GM21576 (cell line): ENCODE data around the gene FEM1B.

Source experiments
- ATAC-seq: cut with Tn5 transposase; IDR thresholded peaks from one replicate; pipeline ENCODE4 v1.9.1; 2021; ENCODE audit warnings: mild to moderate bottlenecking, moderate library complexity; ENCODE audit not compliant: unreplicated experiment

Gene FEM1B

GRCh38 chr15:68305420-68305871 lies 27.9 kb downstream of the FEM1B start:
- ATAC-seq, result no peak

- ATAC-seq, result no peak
These were observed 29.8 kb downstream of the FEM1B start for GRCh38 chr15:68307131-68307928.

GRCh38 chr15:68309024-68309423 lies 31.5 kb downstream of the FEM1B start:
- no peak for ATAC-seq

- ATAC-seq, result no peak
These were observed 32.7 kb downstream of the FEM1B start for GRCh38 chr15:68310178-68310803.

GRCh38 chr15:68310804-68311463 lies 33.4 kb downstream of the FEM1B start:
- no peak for ATAC-seq

- ATAC-seq, result no peak
These were observed 33.9 kb downstream of the FEM1B start for GRCh38 chr15:68311464-68311835.

- ATAC-seq, result no peak
These were observed 34.5 kb downstream of the FEM1B start for GRCh38 chr15:68311859-68312557.

GRCh38 chr15:68312701-68313204 lies 35.2 kb downstream of the FEM1B start:
- ATAC-seq, result no peak

- ATAC-seq, result no peak
These were observed 36.2 kb downstream of the FEM1B start for GRCh38 chr15:68313501-68314410.

GRCh38 chr15:68314563-68314962 lies 37.0 kb downstream of the FEM1B start:
- ATAC-seq, result no peak

GRCh38 chr15:68315035-68315434 lies 37.5 kb downstream of the FEM1B start:
- no peak for ATAC-seq

- no peak for ATAC-seq
These were observed 38.0 kb downstream of the FEM1B start for GRCh38 chr15:68315495-68316031.

- ATAC-seq, result no peak
These were observed 38.7 kb downstream of the FEM1B start for GRCh38 chr15:68316061-68316804.

- no peak for ATAC-seq
These were observed 39.9 kb downstream of the FEM1B start for GRCh38 chr15:68317281-68318007.

GRCh38 chr15:68318008-68318835 lies 40.7 kb downstream of the FEM1B start:
- no peak for ATAC-seq

GRCh38 chr15:68318931-68319909 lies 41.7 kb downstream of the FEM1B start:
- ATAC-seq, result no peak
